HUES6 (cell line): ENCODE measurements around the gene TAS2R1.

Source experiments
- H3K27ac ChIP-seq: 2 replicates; pipeline ENCODE4 v1.7.0; 2013; ENCODE audit warnings: low read depth, mild to moderate bottlenecking, low read length, inconsistent platforms
- H3K27me3 ChIP-seq: 2 replicates; pipeline ENCODE4 v1.6.1; 2013; ENCODE audit warnings: low read length; ENCODE audit not compliant: control insufficient read depth, insufficient read depth
- H3K36me3 ChIP-seq: 2 replicates; pipeline ENCODE4 v1.6.1; 2013; ENCODE audit warnings: low read length; ENCODE audit not compliant: control insufficient read depth, insufficient read depth
- H3K4me1 ChIP-seq: 2 replicates; pipeline ENCODE4 v1.6.1; 2013; ENCODE audit warnings: low read length; ENCODE audit not compliant: control insufficient read depth, insufficient read depth
- H3K4me3 ChIP-seq: 2 replicates; pipeline ENCODE4 v1.5.1; 2013; ENCODE audit warnings: low read depth, low read length
- H3K9ac ChIP-seq: one replicate; pipeline ENCODE4 v1.6.1; 2013; ENCODE audit warnings: mild to moderate bottlenecking, low read length
- H3K9me3 ChIP-seq: 2 replicates; pipeline ENCODE4 v1.6.1; 2013; ENCODE audit warnings: low read depth, low read length; ENCODE audit not compliant: control insufficient read depth, insufficient read depth

Gene TAS2R1

GRCh38 chr5:9652295-9652694 lies 22.1 kb upstream of the TAS2R1 start:
- H3K4me3 ChIP-seq: no peak overlapping the region
- H3K9ac ChIP-seq: no peak overlapping the region
- H3K27me3 ChIP-seq: no peaks in the 10 kb centered on the region
- no peaks in the 10 kb centered on the region for H3K4me1 ChIP-seq
- no peaks in the 10 kb centered on the region for H3K36me3 ChIP-seq
- H3K27ac ChIP-seq: no peak overlapping the region
- H3K9me3 ChIP-seq: no peaks in the 10 kb centered on the region

DNA sequence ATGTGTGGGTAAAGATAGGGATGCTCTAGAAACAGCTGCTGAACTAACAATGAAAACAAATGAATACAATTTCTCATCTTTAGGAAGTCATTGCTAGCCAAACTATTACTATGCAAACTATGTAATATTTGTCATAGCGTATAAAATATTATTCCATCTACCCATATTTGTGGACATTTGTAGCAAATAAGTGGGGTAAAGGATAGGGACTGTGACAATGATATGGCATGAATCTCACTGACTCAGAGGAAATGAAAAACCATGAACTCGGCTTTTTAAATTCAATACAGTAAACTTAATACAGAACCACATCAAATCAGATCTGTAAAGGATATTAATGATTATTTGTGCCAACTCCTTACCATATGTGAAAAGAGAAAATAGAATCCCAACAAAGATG lies 16.7 kb upstream of the TAS2R1 start:
- no peak overlapping the region for H3K4me3 ChIP-seq
- no peaks in the 10 kb centered on the region for H3K4me1 ChIP-seq
- H3K27me3 ChIP-seq: no peaks in the 10 kb centered on the region
- no peak overlapping the region for H3K27ac ChIP-seq
- no peak overlapping the region for H3K9ac ChIP-seq
- no peaks in the 10 kb centered on the region for H3K9me3 ChIP-seq
- H3K36me3 ChIP-seq: no peaks in the 10 kb centered on the region

DNA sequence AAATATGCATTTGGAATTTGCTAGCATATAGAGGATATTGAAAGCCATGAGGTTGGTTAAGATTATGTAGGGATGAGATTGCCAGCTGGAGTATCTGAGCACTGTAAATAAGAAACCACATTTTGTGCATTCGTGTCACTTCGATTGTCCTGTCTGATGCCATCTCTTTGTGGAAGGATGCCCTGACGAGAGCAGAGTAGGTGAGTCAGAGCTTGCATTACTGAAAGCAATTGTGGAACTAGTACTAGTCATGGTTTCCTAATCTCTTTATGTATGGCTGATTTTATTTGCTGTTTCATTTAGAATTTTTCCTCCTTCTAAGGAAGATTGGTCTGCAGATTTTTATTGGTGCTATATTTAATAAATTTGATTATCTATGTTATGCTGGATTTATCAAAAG lies 14.5 kb upstream of the TAS2R1 start:
- Histone ChIP-seq H3K4me1 (no peaks in the 10 kb centered on the region), H3K27me3 (no peaks in the 10 kb centered on the region), H3K27ac (no peak overlapping the region)

GRCh38 chr5:9642621-9643020 lies 12.5 kb upstream of the TAS2R1 start:
- H3K27me3 ChIP-seq: no peaks in the 10 kb centered on the region
- no peaks in the 10 kb centered on the region for H3K4me1 ChIP-seq
- H3K4me3 ChIP-seq: no peak overlapping the region
- H3K9me3 ChIP-seq: peaks cover 4% of the 10 kb centered on the region; the same call in 1 of the 2 replicates
- no peaks in the 10 kb centered on the region for H3K36me3 ChIP-seq
- H3K27ac ChIP-seq: no peak overlapping the region
- H3K9ac ChIP-seq: no peak overlapping the region

More for the DNA sequence above, 14.5 kb upstream of the TAS2R1 start:
- H3K4me3 ChIP-seq: no peak overlapping the region
- no peaks in the 10 kb centered on the region for H3K9me3 ChIP-seq
- H3K36me3 ChIP-seq: no peaks in the 10 kb centered on the region
- no peak overlapping the region for H3K9ac ChIP-seq

DNA sequence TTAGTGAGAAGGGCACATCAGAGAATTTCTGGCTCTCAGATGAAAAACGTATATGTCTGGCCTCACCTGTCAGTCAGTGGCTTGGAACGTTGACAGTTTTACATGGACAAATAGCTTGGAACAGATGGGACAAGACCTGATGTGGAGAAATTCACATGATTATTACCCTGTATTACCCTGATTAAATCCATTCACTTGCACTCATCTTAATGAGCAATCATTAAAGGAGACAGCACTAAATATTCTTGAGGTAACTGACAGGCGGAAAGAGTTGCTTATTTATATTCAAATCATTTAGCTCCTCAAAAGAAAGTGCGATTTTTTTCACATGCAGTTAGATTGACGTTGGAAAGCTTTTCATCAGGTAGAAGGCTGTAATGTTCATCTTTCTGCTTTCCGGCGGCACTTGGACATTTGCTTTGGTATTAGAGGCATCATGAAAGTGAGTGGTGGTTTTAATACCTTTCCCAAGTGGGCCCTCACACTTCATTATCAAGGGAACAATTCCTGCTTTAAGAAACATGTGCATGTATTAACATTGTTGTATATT lies 11.7 kb upstream of the TAS2R1 start:
- Histone ChIP-seq H3K4me3 (no peak overlapping the region), H3K9ac (no peak overlapping the region), H3K9me3 (peaks cover 4% of the 10 kb centered on the region; the same call in 1 of the 2 replicates), H3K36me3 (no peaks in the 10 kb centered on the region), H3K27ac (no peak overlapping the region), H3K27me3 (no peaks in the 10 kb centered on the region), H3K4me1 (no peaks in the 10 kb centered on the region)

DNA sequence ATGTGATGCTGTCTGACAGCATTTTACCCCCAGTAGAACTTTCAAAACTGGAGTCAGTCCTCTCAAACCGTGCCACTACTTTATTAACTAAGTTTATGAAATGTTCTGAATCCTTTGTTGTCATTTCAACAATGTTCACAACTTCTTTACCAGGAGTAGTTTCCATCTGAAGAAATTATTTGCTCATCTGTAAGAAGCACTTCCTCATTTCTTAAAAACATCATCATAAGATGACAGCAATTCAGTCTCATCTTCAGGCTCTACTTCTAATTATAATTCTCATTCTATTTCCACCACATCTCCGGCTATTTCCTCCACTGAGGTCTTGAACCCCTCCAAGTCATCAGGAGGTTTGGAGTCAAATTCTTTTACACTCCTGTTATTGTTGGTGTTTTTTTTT lies 2.3 kb upstream of the TAS2R1 start:
- no peak overlapping the region for H3K9ac ChIP-seq
- no peaks in the 10 kb centered on the region for H3K4me1 ChIP-seq
- no peaks in the 10 kb centered on the region for H3K27me3 ChIP-seq
- H3K4me3 ChIP-seq: no peak overlapping the region
- H3K9me3 ChIP-seq: peaks cover 6% of the 10 kb centered on the region; the same call in 1 of the 2 replicates
- H3K36me3 ChIP-seq: no peaks in the 10 kb centered on the region
- no peak overlapping the region for H3K27ac ChIP-seq

- H3K4me3 ChIP-seq: no peak overlapping the region
- no peaks in the 10 kb centered on the region for H3K9me3 ChIP-seq
- H3K4me1 ChIP-seq: no peaks in the 10 kb centered on the region
- no peaks in the 10 kb centered on the region for H3K36me3 ChIP-seq
- H3K9ac ChIP-seq: no peak overlapping the region
- no peaks in the 10 kb centered on the region for H3K27me3 ChIP-seq
- H3K27ac ChIP-seq: no peak overlapping the region
These were observed 2.6 kb downstream of the TAS2R1 start for GRCh38 chr5:9627541-9627940.

- H3K4me1 ChIP-seq: no peaks in the 10 kb centered on the region
- no peak overlapping the region for H3K9ac ChIP-seq
- H3K36me3 ChIP-seq: no peaks in the 10 kb centered on the region
- H3K27ac ChIP-seq: no peak overlapping the region
- H3K9me3 ChIP-seq: no peaks in the 10 kb centered on the region
- H3K4me3 ChIP-seq: no peak overlapping the region
- no peaks in the 10 kb centered on the region for H3K27me3 ChIP-seq
These were observed 3.2 kb downstream of the TAS2R1 start for GRCh38 chr5:9626955-9627354.

GRCh38 chr5:9625731-9626130 lies 4.4 kb downstream of the TAS2R1 start:
- no peak overlapping the region for H3K27ac ChIP-seq
- H3K36me3 ChIP-seq: no peaks in the 10 kb centered on the region
- H3K4me3 ChIP-seq: no peak overlapping the region
- H3K9ac ChIP-seq: no peak overlapping the region
- H3K4me1 ChIP-seq: no peaks in the 10 kb centered on the region
- H3K27me3 ChIP-seq: no peaks in the 10 kb centered on the region
- no peaks in the 10 kb centered on the region for H3K9me3 ChIP-seq

DNA sequence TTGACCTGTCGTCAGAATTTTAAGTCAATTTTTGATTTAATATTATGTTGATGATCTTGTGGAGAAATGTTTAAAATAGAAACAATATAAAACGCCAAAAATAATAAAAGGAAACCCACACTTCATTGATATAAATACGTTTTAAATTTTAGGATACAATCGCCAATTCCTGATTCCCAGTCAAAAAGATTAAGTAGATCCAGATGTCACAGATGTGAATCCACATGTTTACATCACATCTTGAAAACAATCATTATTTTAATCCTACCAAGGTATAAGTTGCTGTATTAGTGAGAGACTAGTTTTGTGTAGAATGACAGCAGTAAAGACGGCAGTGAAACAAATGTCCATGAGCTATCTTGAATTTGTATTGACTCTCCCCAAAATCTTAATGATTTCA lies 4.9 kb downstream of the TAS2R1 start:
- H3K9me3 ChIP-seq: no peaks in the 10 kb centered on the region
- H3K9ac ChIP-seq: no peak overlapping the region
- no peak overlapping the region for H3K27ac ChIP-seq
- no peaks in the 10 kb centered on the region for H3K36me3 ChIP-seq
- H3K4me1 ChIP-seq: no peaks in the 10 kb centered on the region
- no peak overlapping the region for H3K4me3 ChIP-seq
- no peaks in the 10 kb centered on the region for H3K27me3 ChIP-seq

- H3K9ac ChIP-seq: no peak overlapping the region
- no peak overlapping the region for H3K27ac ChIP-seq
- H3K36me3 ChIP-seq: no peaks in the 10 kb centered on the region
- H3K27me3 ChIP-seq: no peaks in the 10 kb centered on the region
- H3K4me1 ChIP-seq: no peaks in the 10 kb centered on the region
- H3K4me3 ChIP-seq: no peak overlapping the region
- H3K9me3 ChIP-seq: no peaks in the 10 kb centered on the region
These were observed 5.8 kb downstream of the TAS2R1 start for GRCh38 chr5:9624196-9624947.
